Activated naive CD4-positive, alpha-beta T cell treated with anti-CD3 and anti-CD28 coated beads, Interleukin-2, amount 50 U/mL, for 16 hours (primary cell): ENCODE data around the gene MAPK8IP1.

Experiments
- DNase-seq: peaks from one replicate; pipeline ENCODE4 v3.0.0-alpha.2; 2020

MAPK8IP1 gene

GRCh38 chr11:45928535-45929215 lies 43.2 kb downstream of the MAPK8IP1 start:
- peak; percentile 5 for DNase-seq

GRCh38 chr11:45929486-45930030 lies 44.1 kb downstream of the MAPK8IP1 start:
- peak; percentile 4 for DNase-seq

GRCh38 chr11:45930031-45930794 lies 44.8 kb downstream of the MAPK8IP1 start:
- DNase-seq, result peak; percentile 16

GRCh38 chr11:45930951-45931570 lies 45.6 kb downstream of the MAPK8IP1 start:
- no peak for DNase-seq

- DNase-seq, result peak; percentile 7
These were observed 46.3 kb downstream of the MAPK8IP1 start for GRCh38 chr11:45931739-45932138.

- DNase-seq, result no peak
These were observed 46.8 kb downstream of the MAPK8IP1 start for GRCh38 chr11:45932217-45932616.

- no peak for DNase-seq
These were observed 47.8 kb downstream of the MAPK8IP1 start for GRCh38 chr11:45933131-45933831.

- no peak for DNase-seq
These were observed 48.6 kb downstream of the MAPK8IP1 start for GRCh38 chr11:45933846-45934579.

GRCh38 chr11:45934580-45935318 lies 49.3 kb downstream of the MAPK8IP1 start:
- no peak for DNase-seq

GRCh38 chr11:45935349-45936064 lies 50.1 kb downstream of the MAPK8IP1 start:
- no peak for DNase-seq

GRCh38 chr11:45936511-45937054 lies 51.1 kb downstream of the MAPK8IP1 start:
- no peak for DNase-seq

- no peak for DNase-seq
These were observed 52.5 kb downstream of the MAPK8IP1 start for GRCh38 chr11:45937916-45938315.

- DNase-seq, result no peak
These were observed 54.4 kb downstream of the MAPK8IP1 start for GRCh38 chr11:45939836-45940235.

GRCh38 chr11:45941285-45941684 lies 55.8 kb downstream of the MAPK8IP1 start:
- DNase-seq, result no peak

GRCh38 chr11:45942381-45942780 lies 56.9 kb downstream of the MAPK8IP1 start:
- DNase-seq, result no peak

- no peak for DNase-seq
These were observed 60.0 kb downstream of the MAPK8IP1 start for GRCh38 chr11:45945397-45945999.

GRCh38 chr11:45947885-45948284 lies 62.4 kb downstream of the MAPK8IP1 start:
- DNase-seq, result no peak

- no peak for DNase-seq
These were observed 62.9 kb downstream of the MAPK8IP1 start for GRCh38 chr11:45948356-45948755.

GRCh38 chr11:45949992-45950407 lies 64.5 kb downstream of the MAPK8IP1 start:
- DNase-seq, result no peak
